GM12801 (cell line): ENCODE results near the gene RETSAT.

Source experiments
- CTCF ChIP-seq: IDR thresholded peaks from one replicate; pipeline ENCODE4 v1.5.1; 2011; ENCODE audit warnings: control low read depth; ENCODE audit not compliant: insufficient read length; ENCODE audit errors: extremely low read depth

Gene RETSAT

GRCh38 chr2:85354286-85355072 is at the start of gene RETSAT, which contains the start of gene ELMOD3:
Gene RETSAT, minus strand, starts transcription at chr2:85354528. Its CDS starts 21 bp downstream, at chr2:85354507.
Gene ELMOD3, plus strand, starts transcription at chr2:85354769. Its CDS starts 2,430 bp downstream, at chr2:85357199.
- TF ChIP-seq CTCF = no peak

- TF ChIP-seq CTCF = no peak
Measured at GRCh38 chr2:85401844-85402243, 47.5 kb upstream of the RETSAT start.

- no peak for TF ChIP-seq CTCF
Measured at GRCh38 chr2:85401464-85401805, 47.1 kb upstream of the RETSAT start.

GRCh38 chr2:85400541-85401463 is 46.5 kb upstream of the RETSAT start:
- no peak for TF ChIP-seq CTCF

- no peak for TF ChIP-seq CTCF
Measured at GRCh38 chr2:85400023-85400422, 45.7 kb upstream of the RETSAT start.

GRCh38 chr2:85399183-85399455 is 44.8 kb upstream of the RETSAT start:
- no peak for TF ChIP-seq CTCF

- TF ChIP-seq CTCF = no peak
Measured at GRCh38 chr2:85398426-85399182, 44.3 kb upstream of the RETSAT start.
